ENCODE measurements around the gene CACNB1. TPM values are rescaled to one million over a fixed set of nuclear protein-coding genes. Genes with fewer than 3 reads are reported as not detected.

CACNB1 gene
- total and polyA plus RNA-seq, 8 donors, result 2.4 to 57.2 (median 6.3) TPM

GRCh38 chr17:39192901-39193300 is 4.6 kb downstream of the CACNB1 start:
- Histone ChIP-seq H3K27me3 (no peaks in the 10 kb centered on the region), H3K36me3 (peaks cover 0 to 62% (median 58%) of the 10 kb centered on the region in 4 donors), H3K4me1 (peaks cover 20 to 42% (median 35%) of the 10 kb centered on the region in 4 donors), H3K4me3 (no peak overlapping the region), H3K9me3 (no peaks in the 10 kb centered on the region), H3K27ac (no peak overlapping the region)
- DNase-seq, result no peak
- WGBS, 5 donors, result 94 to 98% (median 97%) methylated on average over 14 to 16 of the region's 16 CpGs
- intact Hi-C loops (cut with DNase I; ENCODE audit: low total_unique reads), result no loop called here
- no peak for TF ChIP-seq CTCF (IDR thresholded peaks at IDR 0.05)

- WGBS, 5 donors, result 82 to 95% (median 94%) methylated on average over 8 to 9 of the region's 9 CpGs
- no peak for DNase-seq
Measured at GRCh38 chr17:39191750-39192510, 5.5 kb downstream of the CACNB1 start.

GRCh38 chr17:39187152-39187830 is 10.2 kb downstream of the CACNB1 start:
- peak in 1 of 2 donors; percentile 9 for DNase-seq
- intact Hi-C loops (cut with DNase I; ENCODE audit: low total_unique reads), result no loop called here
- 82 to 94% (median 88%) methylated on average over 9 of the region's 9 CpGs for WGBS, 5 donors
- Histone ChIP-seq H3K27me3 (no peaks in the 10 kb centered on the region), H3K9me3 (no peaks in the 10 kb centered on the region), H3K4me3 (no peak overlapping the region), H3K27ac (no peak overlapping the region), H3K4me1 (no peaks in the 10 kb centered on the region), H3K36me3 (peaks cover 0 to 100% (median 99%) of the 10 kb centered on the region in 4 donors)
- TF ChIP-seq POLR2AphosphoS5 (IDR thresholded peaks at IDR 0.05) (no peak), CTCF (IDR thresholded peaks at IDR 0.05) (no peak), EP300 (IDR thresholded peaks at IDR 0.05) (no peak), POLR2A (IDR thresholded peaks at IDR 0.05) (no peak)

More at GRCh38 chr17:39191750-39192510, 5.5 kb downstream of the CACNB1 start:
- H3K36me3 ChIP-seq, result peaks cover 0 to 72% (median 68%) of the 10 kb centered on the region in 4 donors
- TF ChIP-seq POLR2A (IDR thresholded peaks at IDR 0.05) (no peak), POLR2AphosphoS5 (IDR thresholded peaks at IDR 0.05) (no peak), CTCF (IDR thresholded peaks at IDR 0.05) (no peak), EP300 (IDR thresholded peaks at IDR 0.05) (no peak)
- no peak overlapping the region for H3K27ac ChIP-seq
- intact Hi-C loops (cut with DNase I; ENCODE audit: low total_unique reads), result no loop called here
- H3K9me3 ChIP-seq, result no peaks in the 10 kb centered on the region
- H3K4me1 ChIP-seq, result peaks cover 15 to 32% (median 26%) of the 10 kb centered on the region in 4 donors
- H3K4me3 ChIP-seq, result no peak overlapping the region
- no peaks in the 10 kb centered on the region for H3K27me3 ChIP-seq

- intact Hi-C loops (cut with DNase I; ENCODE audit: low total_unique reads), result no loop called here
- no peak for TF ChIP-seq CTCF (IDR thresholded peaks at IDR 0.05)
- H3K36me3 ChIP-seq, result peaks cover 0 to 100% (median 99%) of the 10 kb centered on the region in 4 donors
- H3K27me3 ChIP-seq, result no peaks in the 10 kb centered on the region
- DNase-seq, result peak in 1 of 2 donors; percentile 7
- H3K4me1 ChIP-seq, result no peaks in the 10 kb centered on the region
- 85 to 91% (median 90%) methylated on average over 14 to 15 of the region's 15 CpGs for WGBS, 5 donors
- H3K27ac ChIP-seq, result no peak overlapping the region
- no peak overlapping the region for H3K4me3 ChIP-seq
- no peaks in the 10 kb centered on the region for H3K9me3 ChIP-seq
Measured at GRCh38 chr17:39186481-39187002, 10.9 kb downstream of the CACNB1 start.
